HG03064 (cell line): ENCODE results near the gene INTS13.
"Not testable (repeated sequence)": the region's sequence is repeated elsewhere in the genome, so short reads cannot be mapped to it uniquely, and the experiment has no call there.

Experiments used
- ATAC-seq: cut with Tn5 transposase; IDR thresholded peaks from one replicate; pipeline ENCODE4 v1.9.1; 2021; ENCODE audit warnings: low read depth; ENCODE audit not compliant: unreplicated experiment

INTS13 gene, protein sequence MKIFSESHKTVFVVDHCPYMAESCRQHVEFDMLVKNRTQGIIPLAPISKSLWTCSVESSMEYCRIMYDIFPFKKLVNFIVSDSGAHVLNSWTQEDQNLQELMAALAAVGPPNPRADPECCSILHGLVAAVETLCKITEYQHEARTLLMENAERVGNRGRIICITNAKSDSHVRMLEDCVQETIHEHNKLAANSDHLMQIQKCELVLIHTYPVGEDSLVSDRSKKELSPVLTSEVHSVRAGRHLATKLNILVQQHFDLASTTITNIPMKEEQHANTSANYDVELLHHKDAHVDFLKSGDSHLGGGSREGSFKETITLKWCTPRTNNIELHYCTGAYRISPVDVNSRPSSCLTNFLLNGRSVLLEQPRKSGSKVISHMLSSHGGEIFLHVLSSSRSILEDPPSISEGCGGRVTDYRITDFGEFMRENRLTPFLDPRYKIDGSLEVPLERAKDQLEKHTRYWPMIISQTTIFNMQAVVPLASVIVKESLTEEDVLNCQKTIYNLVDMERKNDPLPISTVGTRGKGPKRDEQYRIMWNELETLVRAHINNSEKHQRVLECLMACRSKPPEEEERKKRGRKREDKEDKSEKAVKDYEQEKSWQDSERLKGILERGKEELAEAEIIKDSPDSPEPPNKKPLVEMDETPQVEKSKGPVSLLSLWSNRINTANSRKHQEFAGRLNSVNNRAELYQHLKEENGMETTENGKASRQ

DNA sequence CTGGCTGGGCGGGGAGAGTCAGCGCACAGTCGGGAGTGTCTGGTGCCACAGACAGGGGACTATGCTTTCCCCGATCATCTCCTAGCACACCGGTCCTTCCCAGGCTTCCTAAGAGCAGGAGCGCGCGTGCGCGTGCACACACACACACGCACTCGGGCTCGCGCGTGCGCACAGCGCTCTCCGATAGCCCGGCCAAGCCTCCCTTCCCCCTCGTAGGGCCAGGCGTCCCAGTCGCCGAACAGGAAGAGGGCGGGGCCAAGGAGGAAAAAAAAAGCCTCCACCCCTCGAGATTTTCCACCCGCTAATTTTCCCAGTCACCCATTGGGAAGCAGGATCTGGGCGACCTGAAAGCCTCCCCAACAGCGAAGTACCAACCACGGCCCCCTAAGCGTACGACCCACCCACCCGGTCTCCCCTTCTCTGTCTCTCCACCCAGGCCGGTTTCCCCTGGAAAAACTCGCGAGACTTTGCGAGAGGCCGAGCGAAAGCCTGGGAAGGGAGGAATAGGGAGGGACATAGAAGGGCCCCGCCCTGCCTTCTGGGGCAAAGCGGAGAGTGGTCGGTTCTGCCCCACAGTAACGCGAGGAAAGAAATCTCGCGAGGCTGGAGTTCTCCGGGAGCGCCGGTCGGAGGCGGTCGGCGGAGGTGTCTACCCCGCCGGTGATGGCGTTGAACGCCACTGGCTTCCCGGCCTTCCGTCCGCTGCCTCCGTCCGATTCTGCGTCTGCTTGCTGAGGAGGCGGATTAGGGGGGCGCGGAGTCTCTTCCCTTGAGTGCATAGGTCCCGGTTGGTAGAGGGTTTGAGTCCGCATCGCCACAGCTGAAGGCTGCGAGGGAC is at the start of gene INTS13, which contains the start of gene FGFR1OP2:
Gene INTS13, minus strand, starts transcription at position 119 of the 838 bp plus-strand sequence. CDS start 1,178 bp downstream, outside the sequence.
Gene FGFR1OP2, plus strand, starts transcription at position 608 of the 838 bp plus-strand sequence. CDS start 15,689 bp downstream, outside the sequence.
- ATAC-seq, result peak; percentile 59

DNA sequence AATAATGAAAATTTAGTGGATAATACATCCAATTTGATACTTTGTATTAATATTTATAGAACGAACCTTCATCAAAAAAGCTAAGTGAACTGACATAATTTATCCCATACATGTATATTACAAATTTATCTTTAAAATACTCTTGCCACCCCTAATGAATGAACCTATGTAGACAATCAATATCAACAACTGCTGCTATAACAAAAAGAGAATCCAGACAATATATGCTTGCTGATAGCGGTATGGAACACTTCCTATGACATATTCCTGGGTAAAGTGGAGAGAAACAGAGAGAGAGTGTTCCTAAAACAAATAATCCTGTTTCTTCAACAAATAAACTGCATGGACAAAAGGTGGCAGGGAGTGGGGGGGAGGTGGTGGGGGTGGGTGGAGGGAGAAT is 45.1 kb upstream of the INTS13 start:
- ATAC-seq, result no peak

DNA sequence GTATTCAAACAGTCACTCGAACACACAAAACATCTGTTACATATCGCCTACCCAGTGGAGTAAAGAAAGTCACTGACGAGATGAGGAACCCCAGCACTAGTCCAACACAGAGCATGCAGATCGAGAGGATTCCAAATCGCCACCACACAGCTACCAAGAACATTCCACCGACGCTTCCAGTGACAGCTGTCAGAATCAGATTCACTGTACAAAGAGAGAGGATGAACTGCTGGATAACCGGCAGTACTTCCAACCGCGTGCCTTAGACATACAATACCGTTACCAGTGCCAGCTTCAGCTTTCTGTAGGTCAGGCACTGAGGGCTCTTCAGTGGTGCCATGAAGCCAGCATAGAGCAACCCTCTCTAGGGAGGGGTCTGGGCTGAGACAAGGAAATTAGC is 42.0 kb upstream of the INTS13 start:
- ATAC-seq, result no peak

DNA sequence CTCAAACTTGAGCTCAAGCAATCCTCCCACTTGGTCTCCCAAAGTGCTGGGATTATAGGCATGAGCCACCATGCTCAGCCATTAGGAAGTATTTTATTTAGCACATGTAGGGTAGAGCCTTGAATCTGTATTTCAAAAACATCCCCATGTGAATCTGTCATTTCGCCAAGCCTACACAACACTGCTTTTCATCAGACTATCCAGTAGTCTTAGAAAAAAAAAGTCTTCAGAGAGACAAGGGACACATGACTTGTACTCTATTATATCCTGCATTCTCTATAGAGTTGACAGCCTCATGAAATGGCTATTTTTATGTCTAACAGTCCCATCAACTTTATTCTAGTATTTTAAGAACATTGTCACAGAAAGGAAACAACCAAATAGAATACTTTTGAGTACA is 41.0 kb upstream of the INTS13 start:
- ATAC-seq, result no peak

DNA sequence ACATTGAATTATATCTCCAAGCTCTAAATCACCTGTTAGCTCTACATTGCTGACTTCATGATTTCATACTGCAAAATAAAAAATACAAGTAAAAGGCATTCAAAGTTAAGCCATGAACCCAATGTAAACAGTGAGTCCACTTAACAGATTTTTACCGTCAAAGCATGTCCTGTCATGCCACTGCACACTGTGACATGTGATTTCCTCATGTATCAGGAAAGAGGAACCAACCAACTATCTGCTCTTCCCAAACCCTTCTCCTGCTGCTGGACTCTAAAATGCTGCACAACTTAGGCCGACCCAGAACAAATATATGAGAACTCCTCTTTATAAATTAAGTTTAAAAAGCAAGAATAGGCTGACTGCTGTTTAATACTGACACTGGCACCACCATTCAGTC is 38.9 kb upstream of the INTS13 start:
- ATAC-seq, result no peak

DNA sequence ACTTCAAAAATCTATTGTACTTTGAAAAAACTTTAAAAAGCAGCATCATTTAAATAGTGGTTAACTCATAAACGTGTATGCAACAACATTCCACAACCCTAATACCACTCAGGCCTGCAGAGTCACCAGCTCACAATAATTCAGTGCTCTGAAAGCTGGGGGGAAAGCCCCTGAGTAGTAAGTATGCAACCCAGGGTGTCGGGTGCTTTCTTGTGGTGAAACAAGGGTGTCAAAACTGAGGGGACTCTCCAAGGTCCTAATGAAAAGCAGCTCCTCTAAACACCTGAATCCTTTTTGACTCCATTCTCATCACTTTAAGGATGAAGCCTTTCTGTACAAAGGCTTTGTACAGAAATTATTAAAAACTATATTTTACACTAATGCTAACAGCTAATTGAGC is 34.2 kb upstream of the INTS13 start:
- ATAC-seq, result peak; percentile 88

DNA sequence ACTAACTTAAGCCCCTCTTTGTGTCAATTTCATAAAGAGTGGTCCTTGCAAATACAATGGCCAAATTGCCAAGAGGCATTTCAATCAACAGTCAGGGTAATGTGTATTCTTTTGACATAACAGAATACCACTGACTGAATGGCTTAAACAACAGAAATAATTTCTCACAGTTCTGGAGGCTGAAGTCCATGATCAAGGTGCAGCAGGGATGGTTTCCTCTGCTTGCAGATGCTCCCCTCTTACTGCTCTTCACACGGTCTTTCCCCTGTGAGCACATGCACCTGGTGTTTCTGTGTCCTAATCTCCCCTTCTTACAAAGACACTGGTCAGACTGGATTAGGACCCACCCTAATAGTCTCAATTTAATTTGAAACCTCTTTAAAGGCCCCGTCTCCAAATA is 32.4 kb upstream of the INTS13 start:
- no peak for ATAC-seq

DNA sequence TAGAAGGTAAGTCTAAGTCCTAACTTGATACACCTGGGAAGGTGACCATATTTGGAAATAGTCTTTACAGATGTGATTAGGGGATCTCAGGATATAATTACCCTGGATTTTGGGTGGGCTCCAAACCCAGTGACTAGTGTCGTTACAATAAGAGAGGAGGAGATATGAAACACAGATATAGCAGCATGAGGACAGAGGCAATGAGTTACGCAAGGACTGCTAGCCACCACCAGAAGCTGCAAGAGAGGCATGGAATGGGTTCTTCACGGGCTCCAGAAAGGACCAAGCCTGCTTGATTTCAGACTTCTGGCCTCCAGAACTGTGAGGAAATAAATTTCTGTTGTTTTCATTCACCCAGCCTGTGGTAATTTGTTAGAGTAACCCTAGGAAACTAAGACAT is 29.1 kb upstream of the INTS13 start:
- no peak for ATAC-seq

DNA sequence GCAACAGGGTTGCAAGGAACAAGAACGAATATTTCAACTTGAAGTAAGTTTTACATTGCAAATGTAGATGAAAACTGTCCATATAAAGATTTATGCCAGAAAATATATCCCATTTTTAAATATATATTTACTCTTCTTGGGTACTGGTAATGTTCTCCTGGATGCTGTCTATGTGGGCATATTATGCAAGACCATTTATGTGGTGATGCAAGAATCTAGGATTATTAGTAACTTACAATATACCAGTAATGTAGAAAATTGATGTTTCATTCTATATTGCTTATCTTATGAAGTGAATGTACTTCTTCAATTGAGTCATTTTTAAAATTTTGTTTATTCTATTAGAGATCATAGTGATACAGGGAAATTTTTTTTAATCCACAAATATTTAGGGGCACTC is 25.6 kb upstream of the INTS13 start:
- no peak for ATAC-seq

DNA sequence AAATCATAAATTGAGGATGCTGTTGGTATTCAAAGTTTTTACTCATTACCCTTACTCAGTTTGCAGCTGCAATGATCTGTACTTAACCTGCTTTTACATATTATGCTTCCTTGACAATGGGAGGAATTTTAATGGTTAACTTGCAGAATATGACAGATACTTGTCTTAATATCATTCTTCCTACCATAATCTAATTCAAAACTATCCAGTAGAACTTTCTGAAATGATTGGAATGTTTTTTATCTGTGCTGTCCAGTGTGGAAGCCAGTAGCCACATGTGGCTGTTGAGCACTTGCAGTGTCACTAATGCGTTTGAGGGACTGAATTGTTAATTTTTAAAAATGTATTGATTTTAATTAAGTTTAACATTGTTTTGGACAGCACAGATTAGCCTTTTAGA is 24.0 kb upstream of the INTS13 start:
- no peak for ATAC-seq

DNA sequence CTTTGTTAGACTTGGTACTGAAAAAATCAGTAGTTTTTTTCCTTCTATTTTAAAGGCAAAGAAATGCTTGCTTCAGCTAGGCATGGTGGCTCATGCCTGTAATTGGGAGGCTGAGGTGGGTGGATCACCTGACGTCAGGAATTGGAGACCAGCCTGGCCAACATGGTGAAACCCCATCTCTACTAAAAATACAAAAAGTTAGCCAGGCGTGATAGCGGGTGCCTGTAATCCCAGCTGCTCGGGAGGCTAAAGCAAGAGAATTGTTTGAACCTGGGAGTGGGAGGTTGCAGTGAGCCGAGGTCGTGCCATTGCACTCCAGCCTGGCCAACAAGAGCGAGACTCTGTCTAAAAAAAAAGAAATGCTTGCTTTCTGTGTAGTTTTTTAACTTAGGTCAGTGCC is 23.6 kb upstream of the INTS13 start:
- ATAC-seq, result not testable (repeated sequence)

DNA sequence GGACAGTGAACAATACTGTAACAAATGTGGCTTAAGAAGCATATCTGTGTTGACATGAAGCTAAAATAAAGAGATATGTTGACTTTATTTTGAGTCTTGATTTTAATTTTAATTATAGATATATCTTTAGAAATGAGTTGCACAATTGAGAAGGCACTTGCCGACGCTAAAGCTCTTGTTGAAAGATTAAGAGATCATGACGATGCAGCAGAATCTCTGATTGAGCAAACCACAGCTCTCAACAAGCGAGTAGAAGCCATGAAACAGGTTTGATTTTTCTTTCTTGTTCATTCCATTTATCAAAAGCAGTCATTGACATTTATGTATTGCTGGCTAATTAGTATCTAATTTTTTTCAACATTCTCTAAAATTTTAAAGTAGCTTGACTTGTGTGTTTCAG is 16.2 kb upstream of the INTS13 start:
- no peak for ATAC-seq

DNA sequence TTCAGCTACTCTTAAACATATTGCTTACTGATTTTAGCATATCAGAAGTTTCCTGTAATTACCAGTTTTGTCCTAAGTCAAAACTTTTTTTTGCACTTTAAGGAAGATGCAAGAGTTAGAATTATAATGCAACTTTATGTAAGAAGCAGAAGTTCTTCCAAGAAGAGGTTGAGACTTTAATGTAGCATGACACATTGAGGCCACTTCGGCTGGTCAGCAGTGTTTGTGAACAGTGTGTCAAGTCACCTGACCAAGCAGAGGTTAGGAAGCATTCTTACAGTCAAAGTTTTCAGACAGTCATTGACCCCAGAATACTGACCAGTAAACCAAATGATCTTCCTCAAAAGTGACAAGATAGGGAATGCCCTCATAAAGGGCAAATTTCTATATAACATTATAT is 15.7 kb upstream of the INTS13 start:
- no peak for ATAC-seq

DNA sequence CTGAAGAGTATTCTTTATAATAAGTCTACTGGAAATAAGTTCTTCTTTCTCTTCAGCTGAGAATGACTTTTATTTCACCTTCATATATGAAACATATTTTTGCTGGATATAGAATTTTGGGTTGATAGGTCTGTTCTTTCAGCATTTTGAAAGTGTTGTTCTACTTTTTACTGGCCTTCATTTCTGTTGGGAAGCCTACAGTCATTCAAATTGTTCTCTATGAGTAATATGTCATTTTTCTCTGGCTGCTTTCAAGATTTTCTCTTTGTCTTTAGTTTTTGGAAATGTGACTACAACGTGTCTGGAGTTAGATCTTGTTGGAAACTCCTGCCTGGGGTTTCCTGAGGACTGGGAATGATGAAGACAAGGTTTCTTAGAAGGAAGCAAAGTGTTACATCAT is 10.5 kb upstream of the INTS13 start:
- ATAC-seq, result no peak

DNA sequence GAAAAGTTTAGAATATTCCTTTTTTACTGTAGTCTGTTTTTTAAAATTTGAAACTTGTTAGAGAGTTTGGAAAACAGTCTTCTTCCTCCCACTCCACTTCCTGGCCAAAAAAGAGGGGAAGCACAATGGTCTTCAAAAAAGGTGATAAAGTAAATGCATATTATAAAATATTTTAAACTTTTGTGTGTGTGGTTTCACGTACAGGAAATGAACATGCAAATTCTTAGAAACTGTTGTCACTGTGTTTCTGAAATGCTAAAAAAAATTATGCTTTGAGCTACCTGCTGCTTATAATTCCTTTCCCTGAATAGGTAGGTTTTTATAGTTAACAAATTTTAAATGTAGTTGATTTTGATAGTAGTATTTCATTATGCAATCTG is 3.4 kb upstream of the INTS13 start:
- ATAC-seq, result no peak

DNA sequence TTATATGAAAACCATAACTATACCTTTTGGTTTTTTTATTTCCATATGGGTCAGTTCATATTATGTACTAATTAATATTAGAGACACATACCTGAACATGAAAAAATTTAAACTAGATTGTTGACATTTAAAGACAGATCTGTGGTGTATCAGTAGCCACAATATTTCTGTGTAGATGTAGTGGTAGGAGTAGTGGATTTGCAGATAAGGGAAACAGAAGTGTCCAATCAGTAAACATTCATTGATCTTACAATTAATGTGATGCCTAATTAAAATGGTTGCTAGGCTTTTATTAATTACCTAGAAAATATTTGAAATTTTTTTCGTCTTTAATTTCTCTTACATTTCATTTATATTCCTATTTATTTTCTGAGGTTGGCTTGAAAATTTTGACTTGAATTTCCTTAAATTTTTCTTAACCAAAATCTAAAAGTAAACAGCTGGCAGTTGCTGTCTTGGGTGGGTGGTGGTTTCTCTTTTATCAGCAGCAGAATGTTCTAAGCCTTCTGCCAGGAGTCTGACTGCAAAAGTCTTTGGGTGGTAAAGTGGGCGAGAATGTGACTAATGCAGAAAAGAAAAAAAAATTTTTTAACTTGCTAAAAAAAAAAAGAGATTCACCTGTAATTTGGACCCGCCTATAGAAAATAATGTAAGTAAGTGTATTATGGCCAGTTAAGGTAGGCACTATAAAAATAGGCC is 2.9 kb upstream of the INTS13 start:
- no peak for ATAC-seq

DNA sequence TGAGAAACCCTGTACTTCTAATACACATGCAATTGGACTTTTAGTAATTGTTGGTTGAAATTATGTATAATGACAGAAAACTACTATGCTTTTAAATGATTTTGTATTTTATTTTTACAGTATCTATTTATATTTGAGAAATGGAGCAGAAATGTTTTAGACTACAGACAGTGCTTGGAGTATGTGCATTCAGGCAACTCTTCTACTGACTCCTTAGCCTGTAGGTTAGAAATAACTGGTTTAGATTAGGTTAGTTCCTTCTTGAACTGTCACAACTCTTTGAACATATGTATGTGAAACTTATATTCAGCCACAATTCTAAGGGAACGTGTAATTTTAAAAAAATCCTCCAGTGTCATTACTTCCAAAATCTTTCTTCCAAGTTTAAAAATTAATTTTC is 2.2 kb upstream of the INTS13 start:
- ATAC-seq, result no peak

DNA sequence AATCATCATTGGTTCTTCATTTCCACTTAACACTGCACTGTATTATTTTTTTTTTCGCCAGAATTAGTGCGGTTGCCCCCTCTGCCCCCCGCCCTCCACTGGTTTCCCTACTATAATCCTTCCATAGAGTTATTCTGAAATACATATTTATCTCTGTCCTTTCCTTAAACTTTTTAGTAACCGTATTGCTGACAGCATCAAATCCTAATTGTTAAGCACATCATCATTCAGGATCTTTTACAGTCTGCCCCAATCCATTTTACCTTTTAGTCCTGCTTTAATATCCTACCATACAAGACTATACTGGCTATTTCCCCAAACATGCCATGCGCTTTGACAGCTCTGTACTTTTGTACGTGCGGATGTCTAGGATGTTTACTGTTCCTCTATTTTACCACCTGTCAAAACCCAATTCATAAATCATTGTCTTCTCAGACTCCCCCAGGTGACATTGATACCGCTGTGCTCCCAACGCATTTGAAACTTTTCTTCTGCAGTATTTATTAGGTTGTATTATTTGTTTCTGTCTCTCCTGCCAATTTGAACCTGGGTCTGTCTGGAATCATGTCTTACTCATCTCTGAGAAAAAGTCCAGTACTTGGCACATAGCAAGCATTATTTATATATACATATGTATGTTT is 1.5 kb upstream of the INTS13 start:
- ATAC-seq, result no peak

DNA sequence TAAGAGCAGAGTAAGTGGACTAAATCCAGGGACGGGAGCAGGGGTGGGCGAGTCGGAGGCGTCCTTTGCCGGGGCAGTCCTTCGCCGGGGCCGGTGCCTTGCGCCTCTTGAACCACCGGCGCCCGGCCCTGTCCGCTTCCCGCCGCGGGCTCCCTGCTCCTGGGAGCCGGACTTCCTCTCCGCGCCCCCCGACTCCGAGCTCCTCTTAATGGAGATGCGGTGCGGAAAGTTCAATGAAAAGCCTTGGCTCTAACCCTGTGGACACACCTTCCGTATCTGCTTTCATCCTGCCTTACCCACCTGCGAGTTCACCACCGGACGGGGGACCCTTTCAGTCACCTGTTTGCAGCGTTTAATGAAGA is 901 bp upstream of the INTS13 start:
- peak; percentile 11 for ATAC-seq

DNA sequence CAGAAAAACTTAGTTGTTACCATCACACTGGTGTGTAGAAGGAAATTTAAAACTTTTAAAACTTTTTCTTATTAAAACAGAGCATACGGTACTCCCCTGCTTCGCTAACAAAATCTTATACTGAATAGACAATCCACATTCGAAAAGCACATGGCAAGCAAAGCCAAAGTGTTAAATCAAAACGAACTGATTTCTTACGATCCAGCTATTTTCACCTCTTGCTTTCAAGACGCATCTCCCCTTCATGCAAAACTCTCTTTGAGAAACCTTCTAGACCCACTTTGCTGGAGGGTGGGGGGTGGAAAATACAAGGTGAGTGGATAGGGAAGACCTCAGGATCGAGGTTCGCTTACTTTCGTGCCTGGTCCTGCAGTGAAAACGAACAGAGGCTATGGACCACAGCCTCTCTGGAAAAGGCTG is 328 bp downstream of the INTS13 start:
- ATAC-seq, result no peak
